NCI-H2196 treated with DMSO at 0.1 percent for 48 hours (cell line): ENCODE results near the gene PSMD13.

Source experiments
- DNase-seq: peaks from one replicate; lab custom pipeline; 2025; ENCODE audit not compliant: unreplicated experiment; lab: John Stamatoyannopoulos, UW

PSMD13 gene

DNA sequence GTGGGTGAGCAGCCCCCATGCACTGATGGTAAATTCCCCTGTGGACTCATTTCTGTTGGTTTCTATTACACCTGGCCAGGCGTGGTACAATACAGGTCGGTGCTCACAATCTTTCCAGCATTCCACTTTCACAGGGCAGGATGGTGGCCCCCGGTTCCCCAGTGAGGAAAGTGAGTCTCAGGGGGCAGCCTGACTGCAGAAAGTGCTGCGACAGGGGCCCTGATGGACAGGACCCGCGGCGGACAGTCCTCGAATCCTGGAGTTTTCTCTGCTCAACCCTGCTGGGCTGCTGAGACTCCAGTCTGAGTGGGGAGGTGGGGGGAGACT lies 49.1 kb downstream of the PSMD13 start:
- DNase-seq = no peak

DNA sequence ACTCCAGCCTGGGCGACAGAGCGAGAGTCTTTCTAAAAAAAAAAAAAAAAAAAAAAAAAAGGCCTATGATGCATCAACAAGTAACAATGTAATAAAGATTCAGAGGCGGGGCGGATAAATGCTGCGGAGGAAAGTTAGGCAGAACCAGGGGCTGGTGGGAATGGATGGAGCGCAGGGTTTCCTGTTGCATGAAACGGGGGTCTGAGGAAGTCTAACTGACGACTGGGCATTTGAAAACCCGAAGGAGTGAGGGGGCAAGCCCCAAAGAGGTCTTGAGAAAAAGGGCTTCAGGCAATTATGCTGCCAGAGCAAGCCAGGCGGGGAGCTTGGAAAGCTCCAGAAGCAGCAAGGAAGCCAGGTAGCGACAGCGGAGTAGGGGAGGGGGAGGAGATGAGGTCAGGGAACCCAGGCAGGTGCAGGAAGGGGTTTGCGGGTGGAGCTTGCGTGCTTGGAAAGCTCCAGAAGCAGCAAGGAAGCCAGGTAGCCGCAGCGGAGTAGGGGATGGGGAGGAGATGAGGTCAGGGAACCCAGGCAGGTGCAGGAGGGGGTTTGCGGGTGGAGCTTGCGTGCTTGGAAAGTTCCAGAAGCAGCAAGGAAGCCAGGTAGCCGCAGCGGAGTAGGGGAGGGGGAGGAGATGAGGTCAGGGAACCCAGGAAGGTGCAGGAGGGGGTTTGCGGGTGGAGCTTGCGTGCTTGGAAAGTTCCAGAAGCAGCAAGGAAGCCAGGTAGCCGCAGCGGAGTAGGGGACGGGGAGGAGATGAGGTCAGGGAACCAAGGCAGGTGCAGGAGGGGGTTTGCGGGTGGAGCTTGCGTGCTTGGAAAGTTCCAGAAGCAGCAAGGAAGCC lies 50.4 kb downstream of the PSMD13 start:
- DNase-seq = peak; percentile 15

DNA sequence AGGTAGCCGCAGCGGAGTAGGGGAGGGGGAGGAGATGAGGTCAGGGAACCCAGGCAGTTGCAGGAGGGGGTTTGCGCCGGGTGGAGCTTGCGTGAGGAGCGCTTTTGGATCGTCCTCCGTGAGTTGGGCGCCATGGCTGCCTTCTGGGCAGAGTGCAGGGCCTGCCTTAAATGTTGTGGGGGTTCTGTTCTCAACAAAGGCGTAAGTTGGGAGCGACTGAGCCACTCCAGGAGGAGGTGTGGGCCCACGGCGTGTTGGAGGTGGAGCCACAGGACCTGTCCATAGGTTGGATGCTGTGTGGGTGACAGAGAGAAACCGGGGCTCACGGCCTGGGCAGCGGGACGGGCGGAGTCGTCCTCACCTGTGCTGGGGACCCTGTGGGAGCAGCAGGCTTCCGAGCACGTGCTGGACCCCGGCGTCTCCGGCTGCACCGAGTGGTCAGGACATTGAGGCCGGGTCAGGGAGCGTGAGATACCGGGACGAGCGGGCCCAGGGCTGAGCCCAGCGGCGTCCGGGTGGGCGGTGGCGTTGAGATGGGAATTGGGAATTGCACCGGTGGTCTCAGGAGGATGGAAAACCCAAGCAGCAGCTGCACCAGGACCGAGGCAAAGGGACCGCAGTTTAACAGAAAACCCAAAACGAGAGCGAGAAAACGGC lies 51.2 kb downstream of the PSMD13 start:
- DNase-seq = no peak

DNA sequence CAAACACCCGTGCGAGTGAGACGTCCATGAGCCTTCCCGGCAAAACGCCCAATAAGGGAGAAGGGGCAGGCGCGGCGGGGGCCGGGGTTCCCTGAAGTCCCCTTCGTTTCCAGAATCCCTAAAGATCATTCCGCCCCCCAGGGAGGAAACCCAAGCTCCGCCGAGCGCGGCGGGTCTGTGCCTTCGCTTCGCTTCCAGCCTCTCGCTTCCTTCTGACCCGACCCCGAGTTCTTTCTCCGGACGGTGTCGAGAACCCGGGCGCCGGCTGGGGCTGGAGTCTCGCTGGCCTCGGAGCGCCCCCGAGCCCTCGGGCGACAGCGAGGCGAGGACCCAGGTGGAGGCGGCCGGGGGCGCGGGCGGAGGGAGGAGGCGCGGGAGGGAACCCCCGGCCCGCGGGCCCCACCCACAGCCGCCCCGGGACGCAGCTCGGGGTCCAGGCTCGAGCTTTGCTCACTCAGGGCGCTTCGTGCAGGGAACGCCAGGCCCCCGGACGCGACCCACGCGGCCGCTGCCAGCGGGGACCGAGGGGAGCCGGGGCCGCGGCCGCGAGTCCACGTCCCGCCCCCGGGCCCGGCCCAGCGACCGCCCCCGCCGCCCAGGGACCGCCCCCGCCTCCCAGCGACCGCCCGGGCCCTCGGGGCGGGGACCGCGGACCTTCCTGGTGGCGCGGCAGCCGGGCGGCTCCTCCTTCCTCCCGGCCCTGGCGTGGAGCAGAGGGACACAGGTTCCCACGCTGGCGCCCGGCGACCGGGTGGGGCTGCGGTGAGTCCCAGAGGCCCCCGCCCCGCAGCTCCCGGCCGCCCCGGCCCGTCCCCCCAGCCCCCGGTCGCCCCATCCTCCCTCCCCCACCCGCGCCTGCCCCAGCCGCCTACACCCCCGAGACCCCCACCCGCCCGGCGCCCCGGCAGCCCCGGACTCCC lies 52.0 kb downstream of the PSMD13 start, which contains the start of gene PGGHG:
Gene PGGHG, plus strand, starts transcription at position 649 of the 920 bp plus-strand sequence. CDS start 691 bp downstream, outside the sequence.
- DNase-seq = peak; percentile 6

DNA sequence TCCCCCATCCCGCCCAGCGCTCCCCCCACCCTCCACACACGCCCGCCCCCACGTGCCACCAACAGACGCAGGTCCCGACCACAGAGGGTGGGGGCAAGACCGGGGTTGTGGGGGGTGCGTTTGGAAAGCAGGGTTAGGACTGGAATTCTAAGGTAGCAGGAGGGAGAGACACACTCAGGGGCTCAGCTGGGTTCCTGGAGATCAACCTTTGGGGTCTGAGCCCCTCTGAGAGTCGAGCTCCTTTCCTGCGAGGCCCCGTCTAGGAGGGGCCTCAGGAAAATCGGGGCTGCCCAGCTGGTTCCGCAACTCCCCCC lies 52.6 kb downstream of the PSMD13 start:
- DNase-seq = no peak

DNA sequence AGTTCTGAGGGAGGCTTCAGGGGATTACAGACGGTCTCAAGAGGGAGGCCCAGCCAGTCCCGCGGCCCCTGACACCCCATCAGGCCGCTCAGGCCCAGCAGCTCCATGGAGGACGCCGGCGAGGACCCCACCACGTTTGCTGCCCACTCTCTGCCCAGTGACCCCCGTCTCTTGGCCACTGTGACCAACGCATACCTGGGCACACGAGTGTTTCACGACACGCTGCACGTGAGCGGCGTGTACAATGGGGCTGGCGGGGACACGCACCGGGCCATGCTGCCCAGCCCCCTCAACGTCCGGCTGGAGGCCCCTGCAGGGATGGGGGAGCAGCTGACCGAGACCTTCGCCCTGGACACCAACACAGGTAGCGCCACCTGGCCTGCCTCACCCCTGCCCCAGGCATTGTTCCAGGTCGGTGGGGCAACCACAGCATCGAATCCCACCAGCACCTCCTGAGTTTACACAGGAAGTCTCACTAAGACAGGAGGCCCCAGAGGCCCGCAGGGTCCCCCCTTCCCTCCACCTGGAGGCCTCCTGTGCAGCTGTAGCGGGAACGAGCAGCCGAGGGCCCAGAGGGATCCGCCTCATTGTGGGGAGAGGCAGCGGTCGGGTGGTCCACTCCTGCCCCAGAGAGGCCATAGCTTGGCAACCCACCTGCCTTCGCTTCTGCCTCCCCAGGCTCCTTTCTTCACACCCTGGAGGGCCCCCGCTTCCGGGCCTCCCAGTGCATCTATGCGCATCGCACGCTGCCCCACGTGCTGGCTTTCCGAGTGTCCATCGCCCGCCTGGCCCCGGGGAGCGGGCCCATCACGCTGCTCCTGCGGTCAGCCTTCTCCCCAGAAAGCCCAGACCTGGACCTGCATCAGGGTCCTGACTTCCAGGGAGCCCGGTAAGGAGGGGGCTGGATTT lies 53.2 kb downstream of the PSMD13 start:
- DNase-seq = no peak

DNA sequence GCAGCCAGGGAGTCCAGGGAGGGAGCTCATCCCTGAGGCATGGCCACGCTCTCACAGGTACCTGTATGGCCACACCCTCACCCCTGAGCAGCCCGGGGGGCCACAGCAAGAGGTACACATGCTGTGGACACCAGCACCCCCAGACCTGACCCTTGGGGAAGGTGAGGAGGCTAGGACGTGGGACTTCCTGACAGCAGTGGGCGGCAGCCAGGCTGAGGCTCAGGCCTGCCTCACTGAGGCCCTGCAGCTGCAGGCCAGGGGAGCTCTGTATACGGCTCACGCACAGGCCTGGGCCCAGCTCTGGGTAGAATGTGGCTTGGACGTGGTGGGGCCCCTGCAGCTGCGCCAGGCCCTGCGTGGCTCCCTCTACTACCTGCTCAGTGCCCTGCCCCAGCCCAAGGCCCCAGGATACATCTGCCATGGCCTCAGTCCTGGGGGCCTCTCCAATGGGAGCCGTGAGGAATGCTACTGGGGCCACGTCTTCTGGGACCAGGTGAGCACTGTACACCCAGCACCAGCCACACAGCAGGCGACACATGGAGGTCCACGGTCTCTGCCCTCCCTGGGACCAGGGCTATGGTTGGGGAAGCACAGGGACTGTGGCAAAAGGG lies 54.0 kb downstream of the PSMD13 start:
- no peak for DNase-seq

DNA sequence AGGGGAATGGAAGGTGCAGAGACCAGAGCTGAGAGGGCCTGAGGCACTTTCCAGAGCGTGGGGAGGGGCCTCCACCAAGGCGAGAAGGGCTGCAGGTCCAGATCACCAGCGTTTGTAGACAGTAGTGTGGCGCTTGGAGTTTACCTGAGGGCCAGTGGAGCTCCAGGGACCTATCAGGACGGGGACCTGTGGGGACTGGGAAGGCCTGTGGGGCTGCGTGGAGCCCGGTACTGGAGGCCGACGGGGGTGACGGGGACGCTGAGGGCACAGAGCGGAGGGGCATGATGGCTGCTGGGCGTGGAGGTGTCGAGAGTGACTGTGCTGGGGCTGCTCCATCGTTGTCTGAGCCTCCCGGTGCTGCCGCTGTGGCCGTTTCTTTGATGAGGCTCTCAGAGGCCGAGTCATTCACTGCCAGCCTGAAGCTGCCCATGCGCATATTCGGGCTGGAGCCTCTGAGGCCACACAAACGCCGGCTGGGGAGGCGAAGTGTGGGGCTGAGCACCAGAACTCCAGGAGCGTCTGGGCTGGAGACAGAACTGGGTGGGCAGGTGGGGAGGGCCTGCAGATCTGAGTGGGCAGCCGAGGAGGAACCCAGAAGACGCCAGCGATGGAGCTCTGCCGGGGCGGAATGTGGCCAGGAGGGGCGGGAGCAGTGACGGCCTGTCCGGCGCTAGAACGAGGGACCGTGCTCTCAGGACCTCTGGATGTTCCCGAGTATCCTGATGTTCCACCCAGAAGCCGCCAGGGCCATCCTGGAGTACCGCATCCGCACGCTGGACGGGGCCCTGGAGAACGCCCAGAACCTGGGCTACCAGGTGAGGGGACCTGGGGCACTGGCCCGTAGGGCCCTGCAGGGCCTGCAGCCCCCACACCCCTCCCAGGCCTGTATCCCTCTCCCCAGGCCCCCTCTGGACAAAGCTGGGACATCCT lies 54.8 kb downstream of the PSMD13 start:
- no peak for DNase-seq

DNA sequence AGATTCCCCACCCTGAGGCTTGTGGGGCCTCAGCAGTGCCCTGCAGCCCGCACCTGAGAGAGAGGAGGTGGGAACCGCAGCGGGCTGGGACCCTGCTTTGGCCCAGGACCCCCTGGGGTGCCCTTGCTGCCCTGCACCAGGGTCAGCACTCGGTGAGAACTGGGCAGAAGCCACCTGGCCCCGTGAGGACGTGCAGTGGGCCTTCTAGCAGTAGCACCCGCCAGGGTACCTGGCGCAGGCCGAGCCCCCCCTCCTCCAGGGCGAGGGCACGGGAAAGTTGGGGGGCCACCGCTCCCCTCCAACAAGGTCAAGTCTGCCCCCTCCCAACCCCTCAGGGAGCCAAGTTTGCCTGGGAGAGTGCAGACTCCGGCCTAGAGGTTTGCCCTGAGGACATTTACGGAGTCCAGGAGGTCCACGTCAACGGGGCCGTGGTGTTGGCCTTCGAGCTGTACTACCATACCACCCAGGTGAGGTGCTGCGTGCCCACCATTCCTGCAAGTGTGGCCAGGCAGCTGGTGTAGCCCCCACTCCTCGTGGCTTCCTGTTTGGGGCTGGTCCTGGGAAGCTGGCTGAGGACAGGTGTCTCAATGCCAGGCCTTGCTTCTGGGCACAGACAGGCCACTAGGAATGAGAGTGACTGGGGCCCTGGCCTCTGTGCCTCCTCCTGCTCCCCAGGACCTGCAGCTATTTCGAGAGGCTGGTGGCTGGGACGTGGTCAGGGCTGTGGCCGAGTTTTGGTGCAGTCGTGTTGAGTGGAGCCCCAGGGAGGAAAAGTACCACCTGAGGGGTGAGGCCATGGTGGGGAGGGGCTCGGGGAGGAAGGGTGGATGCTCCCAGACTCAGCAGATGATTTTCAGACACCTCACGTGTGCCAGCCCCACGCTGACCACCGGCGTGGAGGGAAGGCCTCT lies 55.7 kb downstream of the PSMD13 start:
- no peak for DNase-seq

DNA sequence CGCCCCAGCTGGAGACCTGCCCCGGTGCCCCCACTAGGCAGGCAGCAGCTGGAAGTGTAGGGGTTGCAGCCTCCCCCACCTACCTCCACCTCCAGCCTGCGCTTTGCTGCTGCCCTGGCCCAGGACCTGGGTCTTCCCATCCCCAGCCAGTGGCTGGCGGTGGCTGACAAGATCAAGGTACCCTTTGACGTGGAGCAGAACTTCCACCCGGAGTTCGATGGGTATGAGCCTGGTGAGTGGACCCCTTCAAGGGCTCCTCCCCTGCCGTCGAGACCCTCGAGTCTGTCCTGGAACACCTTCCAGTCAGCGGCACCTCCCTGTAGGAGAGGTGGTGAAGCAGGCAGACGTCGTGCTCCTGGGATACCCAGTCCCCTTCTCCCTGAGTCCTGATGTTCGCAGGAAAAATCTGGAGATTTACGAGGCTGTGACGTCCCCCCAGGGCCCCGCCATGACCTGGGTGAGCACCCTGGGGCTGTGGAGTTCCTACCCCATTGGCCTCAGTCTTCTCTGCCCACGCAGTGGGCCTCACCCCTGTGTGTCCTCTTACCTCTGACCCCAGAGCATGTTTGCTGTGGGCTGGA lies 56.6 kb downstream of the PSMD13 start:
- DNase-seq = no peak

DNA sequence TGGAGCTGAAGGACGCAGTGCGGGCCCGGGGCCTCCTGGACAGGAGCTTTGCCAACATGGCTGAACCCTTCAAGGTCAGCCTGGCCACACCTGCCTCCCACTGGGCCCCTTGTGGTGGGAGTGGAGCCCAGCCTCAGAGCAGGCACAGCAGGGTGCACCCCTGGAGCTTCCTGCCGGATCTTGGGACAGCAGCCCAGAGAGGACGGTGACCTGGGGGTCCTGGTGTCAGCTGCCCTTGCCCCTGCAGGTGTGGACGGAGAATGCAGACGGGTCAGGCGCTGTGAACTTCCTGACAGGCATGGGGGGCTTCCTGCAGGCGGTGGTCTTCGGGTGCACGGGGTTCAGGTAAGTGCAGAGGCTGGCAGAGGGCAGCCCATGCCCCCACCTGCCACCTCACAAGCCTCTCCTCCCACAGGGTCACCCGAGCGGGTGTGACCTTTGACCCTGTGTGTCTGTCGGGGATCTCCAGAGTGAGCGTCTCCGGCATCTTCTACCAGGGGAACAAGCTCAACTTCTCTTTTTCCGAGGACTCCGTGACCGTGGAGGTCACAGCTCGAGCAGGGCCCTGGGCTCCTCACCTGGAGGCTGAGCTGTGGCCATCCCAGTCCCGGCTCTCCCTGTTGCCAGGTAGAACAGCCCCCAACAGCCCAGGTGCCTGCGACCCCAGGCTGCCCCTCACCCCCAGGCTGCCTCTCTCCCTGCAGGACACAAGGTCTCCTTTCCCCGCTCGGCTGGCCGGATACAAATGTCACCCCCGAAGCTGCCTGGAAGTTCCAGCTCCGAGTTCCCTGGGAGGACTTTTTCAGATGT lies 57.3 kb downstream of the PSMD13 start:
- no peak for DNase-seq

DNA sequence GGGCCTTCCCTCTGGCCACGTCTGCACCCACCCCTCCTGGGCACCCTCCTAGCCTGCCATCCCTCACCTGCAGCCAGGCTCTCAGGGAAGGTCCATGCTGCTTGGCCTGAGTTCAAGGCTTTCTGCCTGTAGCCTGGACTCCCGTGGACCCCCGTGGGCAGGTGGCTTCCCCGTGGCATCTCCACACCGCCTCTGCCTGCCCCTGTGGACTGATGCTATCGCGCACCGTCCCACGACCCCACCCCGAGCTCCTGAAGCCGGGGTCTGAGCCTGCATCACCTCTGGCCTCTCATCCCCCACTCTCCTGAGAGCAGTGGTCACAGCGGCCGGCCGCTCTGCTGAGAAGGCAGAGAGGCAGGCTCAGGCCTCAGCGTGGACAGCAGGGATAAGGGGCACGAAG lies 58.0 kb downstream of the PSMD13 start:
- DNase-seq = no peak

DNA sequence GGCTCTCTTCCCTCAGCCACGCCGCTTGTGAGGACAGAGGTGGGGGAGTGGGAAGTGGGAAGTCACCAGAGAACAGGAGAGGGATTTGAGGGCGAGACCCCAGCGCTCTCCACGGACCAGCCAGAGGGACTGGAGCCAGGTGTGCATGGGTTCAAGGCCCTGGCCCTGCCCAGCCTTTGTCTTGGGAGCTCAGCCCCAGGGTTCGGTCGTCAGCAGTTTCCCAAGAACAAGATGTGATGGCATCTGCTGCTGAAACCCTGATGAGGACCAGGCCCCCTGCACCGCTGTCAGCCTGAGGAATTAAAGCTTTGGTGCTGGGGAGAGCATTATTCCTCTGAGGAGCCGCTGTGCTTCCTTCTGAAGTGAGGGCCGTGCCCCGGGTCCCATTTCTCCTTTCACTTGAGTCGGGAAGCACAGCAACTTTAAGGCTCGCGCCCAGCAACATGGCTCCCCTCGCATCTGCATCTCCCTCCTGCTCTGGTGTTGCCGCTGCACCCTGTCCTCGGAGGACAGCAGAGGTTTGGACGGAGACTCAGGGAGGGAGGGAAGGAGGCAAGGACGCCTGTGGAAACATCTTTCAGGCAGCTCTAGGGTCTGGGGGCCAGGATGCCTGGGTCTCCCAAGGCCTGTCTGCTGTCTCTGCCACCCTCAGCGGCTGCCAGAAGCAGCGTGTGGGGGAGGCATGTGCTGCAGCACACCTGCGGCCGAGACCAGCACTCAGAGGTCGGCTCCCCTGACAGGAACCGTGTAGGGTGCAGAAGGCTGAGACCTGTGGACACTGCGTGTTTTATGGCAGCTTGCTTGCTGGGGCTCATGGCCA lies 58.8 kb downstream of the PSMD13 start:
- no peak for DNase-seq

DNA sequence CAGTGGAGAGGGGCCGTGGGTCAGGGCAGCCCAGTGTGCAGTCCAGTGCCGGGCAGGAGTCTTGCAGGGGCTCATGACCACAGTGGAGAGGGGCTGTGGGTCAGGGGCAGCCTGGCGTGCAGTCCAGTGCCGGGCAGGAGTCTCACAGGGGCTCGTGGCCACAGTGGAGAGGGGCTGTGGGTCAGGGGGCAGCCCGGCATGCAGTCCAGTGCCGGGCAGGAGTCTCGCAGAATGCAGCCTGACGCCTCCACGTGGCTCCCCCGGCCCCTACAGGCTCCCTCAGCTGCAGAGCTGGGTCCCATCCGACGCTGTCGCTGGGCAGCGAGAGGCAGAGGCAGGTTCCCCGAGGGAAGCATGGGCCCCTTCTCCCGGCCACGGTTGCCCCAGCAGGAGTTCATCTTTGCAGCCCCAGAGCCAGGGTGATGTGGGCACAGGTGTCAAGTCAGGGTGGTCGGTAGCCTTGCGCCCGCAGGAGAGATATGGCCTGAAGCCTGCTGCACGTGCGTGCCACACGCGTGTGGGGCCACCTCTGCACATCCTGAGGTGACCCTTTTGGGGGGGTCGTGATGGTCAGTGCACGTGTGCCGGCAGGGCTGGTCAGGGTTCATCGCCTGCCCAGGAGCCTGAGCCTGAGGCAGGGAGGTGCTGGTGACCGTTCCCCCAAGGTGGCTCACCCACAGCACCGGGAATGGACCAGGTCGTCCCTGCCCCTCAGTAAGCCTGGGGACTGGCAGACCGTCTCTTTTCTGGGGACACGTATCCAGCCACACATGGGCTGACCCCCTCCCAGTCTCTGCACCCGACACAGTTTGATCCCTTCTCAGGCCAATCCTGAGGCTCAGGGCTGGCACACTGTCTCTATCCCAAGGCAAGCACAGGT lies 59.6 kb downstream of the PSMD13 start:
- no peak for DNase-seq

DNA sequence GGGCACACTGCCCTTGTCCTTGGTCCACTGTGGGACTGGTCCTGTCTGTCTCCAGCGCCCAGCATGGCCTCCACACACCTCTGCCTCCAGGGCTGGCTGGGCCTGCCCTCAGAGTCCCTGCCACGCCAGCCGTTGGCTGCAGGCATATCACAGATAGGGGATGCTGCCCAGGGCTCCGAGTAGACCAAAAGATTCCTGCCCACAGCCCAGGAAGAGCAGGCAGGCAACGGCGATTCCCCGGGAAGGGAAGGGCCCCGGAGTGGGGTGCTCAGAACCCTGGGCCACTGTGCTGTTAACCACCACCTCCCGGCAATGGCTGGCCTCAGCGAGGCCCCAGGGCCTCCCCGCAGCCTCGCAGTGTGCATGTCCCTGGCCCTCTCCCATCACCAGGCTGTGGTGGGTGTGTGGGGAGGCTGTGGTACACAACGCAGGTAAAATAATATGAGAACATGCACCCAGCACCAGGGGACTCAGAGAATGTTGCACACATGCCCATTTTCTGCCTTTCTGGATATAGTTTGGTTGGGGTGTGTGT lies 60.3 kb downstream of the PSMD13 start:
- DNase-seq = no peak
